HG03565 (cell line): ENCODE results near the gene DDB1.
"Not testable (repeated sequence)": the region's sequence is repeated elsewhere in the genome, so short reads cannot be mapped to it uniquely, and the experiment has no call there.

Source experiments
- ATAC-seq: cut with Tn5 transposase; IDR thresholded peaks from one replicate; pipeline ENCODE4 v1.9.1; 2021; ENCODE audit warnings: mild to moderate bottlenecking, moderate library complexity; ENCODE audit not compliant: unreplicated experiment

DDB1 gene

GRCh38 chr11:61273178-61274078 is 59.5 kb downstream of the DDB1 start:
- no peak for ATAC-seq

- no peak for ATAC-seq
Observed at GRCh38 chr11:61272731-61273130, 60.2 kb downstream of the DDB1 start.

GRCh38 chr11:61270354-61271076 is 62.4 kb downstream of the DDB1 start:
- ATAC-seq = no peak

- ATAC-seq = no peak
Observed at GRCh38 chr11:61268588-61269250, 64.2 kb downstream of the DDB1 start.

- no peak for ATAC-seq
Observed at GRCh38 chr11:61267437-61267841, 65.5 kb downstream of the DDB1 start.

GRCh38 chr11:61266602-61267001 is 66.3 kb downstream of the DDB1 start:
- no peak for ATAC-seq

- no peak for ATAC-seq
Observed at GRCh38 chr11:61265357-61265756, 67.5 kb downstream of the DDB1 start.

DNA sequence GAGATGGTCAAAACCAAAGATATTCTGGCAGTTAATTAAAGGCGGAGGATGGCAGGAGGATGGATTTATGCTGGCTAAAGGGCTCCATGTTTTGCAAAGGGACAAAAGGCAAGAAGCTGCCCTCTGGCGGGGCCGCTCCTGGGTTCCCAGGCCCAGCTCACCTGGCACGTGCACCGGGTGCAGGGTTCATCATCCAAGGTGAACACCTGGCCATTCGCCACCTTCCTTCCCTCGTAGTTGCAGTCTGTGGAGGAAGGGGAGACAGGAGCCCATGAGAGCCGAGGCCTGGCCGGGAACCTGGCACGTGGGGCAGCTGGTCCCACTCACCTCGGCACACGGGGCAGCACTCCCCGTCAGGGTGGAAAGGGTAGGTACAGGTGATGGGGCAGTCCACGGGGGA is 68.1 kb downstream of the DDB1 start:
- ATAC-seq = no peak

- ATAC-seq = no peak
Observed at GRCh38 chr11:61264371-61264770, 68.5 kb downstream of the DDB1 start.

DNA sequence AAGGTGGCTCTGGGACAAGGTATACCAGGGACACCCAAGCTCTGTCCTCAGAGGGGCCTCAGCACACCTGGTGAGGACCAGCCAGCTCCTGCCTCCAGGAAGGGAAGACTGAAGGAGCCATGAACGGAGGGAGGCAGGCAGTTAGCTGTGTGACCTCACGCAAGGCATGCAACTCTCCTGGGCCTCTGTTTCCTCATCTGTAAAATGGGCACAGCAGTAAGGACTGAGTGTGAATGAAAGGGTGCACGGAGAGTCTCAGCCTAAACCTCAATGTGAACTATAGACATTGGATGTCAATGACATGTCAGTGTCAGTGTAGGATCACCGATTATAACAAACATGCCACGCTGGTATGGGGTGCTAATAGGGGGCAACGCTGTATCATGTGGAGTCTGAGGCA is 73.5 kb downstream of the DDB1 start:
- ATAC-seq = no peak

DNA sequence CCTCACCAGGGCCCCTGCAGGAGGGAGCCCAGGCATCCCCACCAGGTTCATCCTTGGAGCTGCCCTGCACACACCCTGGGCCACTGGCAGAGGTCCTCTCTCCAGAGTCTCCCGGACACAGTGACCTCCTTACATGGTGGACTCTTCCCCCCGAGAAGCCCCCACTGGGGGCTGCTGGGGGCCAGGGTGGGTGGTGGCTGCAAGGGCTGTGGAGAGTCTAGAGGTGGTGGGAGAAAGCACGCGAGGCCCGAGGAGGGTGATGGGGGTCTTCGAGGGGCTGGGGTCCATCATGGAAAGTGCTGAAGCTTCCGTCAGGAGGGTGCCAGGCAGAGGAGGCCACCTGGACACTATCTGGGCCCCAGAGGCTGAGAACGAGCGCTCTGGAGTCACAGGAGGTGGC is 74.4 kb downstream of the DDB1 start:
- no peak for ATAC-seq

DNA sequence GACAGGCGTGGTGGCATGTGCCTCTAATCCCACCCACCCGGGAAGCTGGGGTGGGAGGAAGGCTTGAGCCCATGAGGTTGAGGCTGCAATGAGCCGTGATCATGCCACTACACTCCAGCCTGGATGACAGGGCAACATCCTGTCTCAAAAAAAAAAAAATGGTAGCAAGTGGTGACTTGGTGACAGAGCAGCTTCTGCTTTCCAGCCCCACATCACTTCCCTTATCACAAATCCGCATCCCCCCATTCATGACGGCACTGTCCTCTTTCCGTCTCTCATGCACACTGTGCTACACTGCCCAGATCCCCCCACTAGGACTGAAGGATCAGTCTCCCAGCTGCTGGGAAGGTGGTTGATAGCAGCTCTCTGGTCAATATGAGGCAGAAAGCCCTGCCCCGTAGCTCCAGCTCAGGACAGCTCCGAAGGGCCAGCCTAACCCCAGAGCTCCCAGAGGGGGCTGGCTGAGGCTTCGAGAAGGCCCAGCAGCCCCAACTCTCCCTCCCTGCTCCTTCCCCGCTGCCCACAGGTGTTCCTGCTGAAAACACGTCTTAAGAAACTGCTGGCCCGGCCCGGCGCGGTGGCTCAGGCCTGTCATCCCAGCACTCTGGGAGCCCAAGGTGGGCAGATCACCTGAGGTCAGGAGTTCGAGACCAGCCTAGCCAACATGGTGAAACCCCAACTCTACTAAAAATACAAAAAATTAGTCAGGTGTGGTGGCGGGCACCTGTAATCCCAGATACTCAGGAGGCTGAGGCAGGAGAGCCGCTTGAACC is 76.0 kb downstream of the DDB1 start:
- ATAC-seq = no peak

- no peak for ATAC-seq
Observed at GRCh38 chr11:61254403-61255025, 78.4 kb downstream of the DDB1 start.

DNA sequence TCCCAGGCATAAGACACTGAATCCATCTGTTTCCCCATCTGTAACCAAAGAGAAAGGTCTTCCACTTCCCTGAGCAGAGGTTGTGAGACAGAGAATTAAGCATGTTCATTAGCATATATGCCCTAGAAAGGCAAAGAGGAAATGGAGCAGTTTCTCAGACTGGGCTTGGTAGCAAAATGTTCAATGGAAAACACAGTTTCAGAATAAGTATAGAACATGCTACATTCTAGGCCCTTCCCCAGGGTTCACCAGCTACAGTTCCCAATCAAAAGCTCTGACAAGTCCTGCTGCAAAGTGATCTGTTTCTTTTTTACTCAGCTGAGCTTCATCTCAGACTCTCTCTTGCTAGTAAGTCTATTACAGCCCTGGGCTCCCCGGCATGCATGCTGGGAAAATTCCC is 80.6 kb downstream of the DDB1 start:
- ATAC-seq = not testable (repeated sequence)

- not testable (repeated sequence) for ATAC-seq
Observed at GRCh38 chr11:61250796-61251765, 81.8 kb downstream of the DDB1 start.
